ENCODE data around the gene LPAR3. TPM values are rescaled to one million over a fixed set of nuclear protein-coding genes. Genes with fewer than 3 reads are reported as not detected.

The LPAR3 gene
- total RNA-seq, 1 donor: 0.27 TPM

GRCh38 chr1:84780000-84780716 is 112.8 kb downstream of the LPAR3 start:
- peak in 2 of 3 donors; percentile 79 to 95 for DNase-seq (ENCODE audit: low read depth in 2 of 3, low spot score in 2 of 3)

DNA sequence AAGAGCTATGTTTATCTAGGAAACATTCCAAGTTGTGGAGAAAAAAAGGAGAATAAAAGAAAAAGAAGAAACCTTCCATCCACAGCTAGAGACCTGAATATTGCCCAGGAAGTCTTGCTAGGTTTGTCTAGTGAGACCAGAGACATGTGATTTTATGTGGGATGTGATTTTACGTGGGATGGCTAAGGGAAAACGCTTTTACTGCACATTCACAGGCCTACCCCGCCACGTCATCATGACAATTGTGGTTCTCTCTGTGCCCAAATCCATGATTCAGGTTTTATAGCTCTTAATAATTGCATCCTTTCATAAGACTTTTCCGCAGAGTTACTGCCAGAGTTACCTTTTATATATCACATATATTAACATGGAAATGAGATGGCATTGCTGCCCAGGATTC is 116.4 kb downstream of the LPAR3 start:
- DNase-seq (ENCODE audit: low read depth in 2 of 3, low spot score in 2 of 3): no peak

- DNase-seq (ENCODE audit: low read depth in 2 of 3, low spot score in 2 of 3): no peak
Measured at GRCh38 chr1:84775535-84775920, 117.5 kb downstream of the LPAR3 start.

GRCh38 chr1:84774669-84775534 is 118.1 kb downstream of the LPAR3 start:
- no peak for DNase-seq (ENCODE audit: low read depth in 2 of 3, low spot score in 2 of 3)

GRCh38 chr1:84773933-84774497 is 119.0 kb downstream of the LPAR3 start:
- DNase-seq (ENCODE audit: low read depth in 2 of 3, low spot score in 2 of 3): no peak

GRCh38 chr1:84773195-84773594 is 119.8 kb downstream of the LPAR3 start:
- DNase-seq (ENCODE audit: low read depth in 2 of 3, low spot score in 2 of 3): no peak

DNA sequence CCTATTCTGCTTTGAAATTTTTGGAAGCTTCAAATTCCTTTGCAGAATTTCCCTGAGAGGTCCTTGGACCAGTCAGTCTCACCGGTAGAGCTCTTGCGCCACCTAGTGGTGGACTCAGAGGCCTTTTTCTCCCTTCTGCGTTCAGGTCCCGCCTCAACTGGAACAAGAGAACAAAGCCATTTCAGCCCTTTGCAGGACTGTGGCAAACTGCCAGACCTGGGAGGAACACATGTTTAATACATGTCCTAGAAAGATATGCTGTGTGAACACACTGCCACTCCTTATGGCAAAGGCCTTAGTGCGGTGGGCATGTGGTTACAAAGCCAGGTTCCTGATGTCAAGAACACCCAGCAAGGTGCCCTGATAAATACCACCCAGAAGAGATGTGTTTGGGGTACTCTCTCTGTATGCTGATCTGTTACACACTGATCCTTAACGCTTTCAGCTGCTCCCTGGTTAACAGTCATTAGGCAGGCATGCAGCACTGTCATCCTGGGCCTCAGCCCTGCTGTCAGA is 120.5 kb downstream of the LPAR3 start:
- peak; percentile 61 to 82 (median 66) for DNase-seq (ENCODE audit: low read depth in 2 of 3, low spot score in 2 of 3)

- peak in 1 of 3 donors; percentile 12 for DNase-seq (ENCODE audit: low read depth in 2 of 3, low spot score in 2 of 3)
Measured at GRCh38 chr1:84771895-84772294, 121.1 kb downstream of the LPAR3 start.

DNA sequence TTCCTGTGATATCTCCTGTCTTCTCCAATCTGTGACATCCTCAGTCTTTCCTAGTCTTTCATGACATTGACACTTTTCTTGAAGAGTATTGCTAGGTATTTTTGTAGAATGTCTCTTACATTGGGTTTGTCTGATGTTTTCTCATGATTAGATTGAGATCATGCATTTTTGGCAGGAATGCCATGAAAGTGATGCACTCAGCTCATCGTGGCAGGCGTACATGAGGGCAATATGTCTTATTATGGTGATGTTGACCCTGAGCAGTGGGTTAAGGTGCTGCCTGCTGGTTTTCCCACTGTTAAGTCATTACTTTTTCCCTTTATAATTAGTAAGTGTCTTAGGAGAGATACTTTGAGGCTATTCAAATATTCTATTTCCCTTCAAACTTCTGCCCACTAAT is 122.5 kb downstream of the LPAR3 start:
- no peak for DNase-seq (ENCODE audit: low read depth in 2 of 3, low spot score in 2 of 3)

DNA sequence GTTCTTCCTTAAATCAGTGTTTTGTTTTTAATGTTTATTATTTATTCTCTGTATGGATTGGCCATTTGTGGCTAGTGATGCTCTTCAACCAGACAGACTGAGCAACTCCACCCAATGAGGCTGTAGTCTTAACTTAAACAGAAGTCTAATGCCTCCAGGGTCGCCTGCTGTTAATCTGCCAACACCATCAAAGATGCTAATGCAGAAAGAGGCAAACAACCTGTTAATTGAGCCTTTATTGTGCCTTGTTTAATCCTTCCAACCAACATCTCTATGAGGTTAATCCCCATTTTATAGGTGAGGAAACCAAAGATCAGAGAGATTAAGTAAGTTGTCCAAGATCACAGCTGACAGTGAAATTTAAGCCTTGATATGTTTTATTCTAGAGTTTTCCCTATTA is 123.4 kb downstream of the LPAR3 start:
- no peak for DNase-seq (ENCODE audit: low read depth in 2 of 3, low spot score in 2 of 3)

GRCh38 chr1:84768634-84769033 is 124.4 kb downstream of the LPAR3 start:
- DNase-seq (ENCODE audit: low read depth in 2 of 3, low spot score in 2 of 3): no peak

GRCh38 chr1:84763912-84764680 is 128.9 kb downstream of the LPAR3 start:
- DNase-seq (ENCODE audit: low read depth in 2 of 3, low spot score in 2 of 3): no peak

DNA sequence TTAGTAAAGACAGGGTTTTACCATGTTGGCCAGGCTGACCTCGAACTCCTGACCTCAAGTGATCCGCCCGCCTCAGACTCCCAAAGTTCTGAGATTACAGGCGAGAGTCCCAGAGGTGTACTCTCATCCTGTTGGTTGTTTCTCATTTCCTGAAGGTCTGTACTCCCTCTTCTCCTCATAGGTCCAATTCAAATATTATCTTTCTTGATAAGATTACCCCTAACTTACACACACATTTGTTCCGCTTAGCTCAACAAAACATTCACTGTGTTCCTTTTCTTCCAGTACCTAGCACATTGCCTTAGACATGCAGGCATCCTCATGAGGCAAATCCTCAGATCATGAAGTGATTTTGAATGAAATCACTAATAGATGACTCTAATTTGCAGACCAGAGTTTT is 130.3 kb downstream of the LPAR3 start:
- DNase-seq (ENCODE audit: low read depth in 2 of 3, low spot score in 2 of 3): no peak

Other genes starting within 250 kb of the LPAR3 start
- gene SSX2IP, start 202.7 kb downstream of the LPAR3 start, total RNA-seq: 4.8 TPM
- gene MCOLN2, start 103.9 kb upstream of the LPAR3 start, total RNA-seq: 1.1 TPM
- under 0.01 TPM for gene MCOLN3, start 155.3 kb upstream of the LPAR3 start, total RNA-seq